ENCODE data around the gene TMX3.

The TMX3 gene

DNA sequence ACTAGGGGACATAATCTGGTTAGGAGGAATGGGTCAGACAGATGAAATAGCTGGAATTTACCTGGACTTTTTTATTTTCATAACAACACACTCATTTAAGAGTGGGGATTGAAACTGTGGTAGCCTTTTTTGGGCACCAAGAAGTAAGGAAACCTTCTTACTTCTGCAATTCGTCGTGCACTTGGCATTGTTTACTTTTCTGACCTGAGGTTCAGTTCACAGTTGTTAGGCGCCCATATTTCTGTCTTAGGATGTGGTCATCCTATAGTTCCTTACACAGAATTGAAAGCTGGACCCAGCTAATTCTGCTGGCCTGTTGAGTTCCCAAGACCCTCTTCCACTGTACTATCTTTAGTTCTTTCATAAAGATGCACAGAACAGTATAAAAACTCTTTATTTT is 72.9 kb downstream of the TMX3 start:
- Histone ChIP-seq H3K4me3 (ENCODE audit: low read length) (no peak overlapping the region), H2AFZ (ENCODE audit: low read depth, low read length) (no peak overlapping the region)

GRCh38 chr18:68640861-68641260 is 74.0 kb downstream of the TMX3 start:
- Histone ChIP-seq H3K27me3 (ENCODE audit: insufficient read depth, low read length) (no peaks in the 10 kb centered on the region), H3K4me1 (ENCODE audit: insufficient read depth, low read length) (no peaks in the 10 kb centered on the region), H3K4me3 (ENCODE audit: low read length) (no peak overlapping the region), H3K36me3 (ENCODE audit: insufficient read depth, low read length) (no peaks in the 10 kb centered on the region), H3K9me3 (ENCODE audit: low read length) (no peaks in the 10 kb centered on the region), H2AFZ (ENCODE audit: low read depth, low read length) (no peak overlapping the region)

More for the DNA sequence above, 72.9 kb downstream of the TMX3 start:
- H3K27me3 ChIP-seq (ENCODE audit: insufficient read depth, low read length) = no peaks in the 10 kb centered on the region
- no peaks in the 10 kb centered on the region for H3K36me3 ChIP-seq (ENCODE audit: insufficient read depth, low read length)
- H3K4me1 ChIP-seq (ENCODE audit: insufficient read depth, low read length) = no peaks in the 10 kb centered on the region
- no peaks in the 10 kb centered on the region for H3K9me3 ChIP-seq (ENCODE audit: low read length)

- Histone ChIP-seq H3K4me3 (ENCODE audit: low read length) (no peak overlapping the region), H2AFZ (ENCODE audit: low read depth, low read length) (no peak overlapping the region)
Measured at GRCh38 chr18:68638613-68639012, 76.3 kb downstream of the TMX3 start.

DNA sequence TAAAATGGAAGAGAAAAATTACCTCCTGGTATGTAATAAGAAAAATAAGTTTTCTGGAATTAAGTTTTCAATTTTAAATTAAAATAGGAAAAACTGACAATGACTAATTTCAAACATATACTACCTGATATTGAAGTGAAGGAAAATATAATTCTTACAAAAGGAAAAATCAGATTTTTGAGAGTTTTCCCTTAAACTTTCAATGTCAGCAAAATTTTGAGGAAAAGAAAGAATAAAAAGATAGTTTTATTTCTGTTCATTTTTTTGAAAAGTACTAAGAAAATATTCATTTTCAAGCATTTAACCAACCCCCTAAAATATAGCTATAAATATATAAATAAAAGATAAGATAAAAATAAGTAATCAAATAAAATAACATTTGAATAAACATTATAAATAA is 87.1 kb downstream of the TMX3 start:
- H3K4me3 ChIP-seq (ENCODE audit: low read length) = no peak overlapping the region

More at GRCh38 chr18:68638613-68639012, 76.3 kb downstream of the TMX3 start:
- Histone ChIP-seq H3K4me1 (ENCODE audit: insufficient read depth, low read length) (no peaks in the 10 kb centered on the region), H3K36me3 (ENCODE audit: insufficient read depth, low read length) (no peaks in the 10 kb centered on the region), H3K9me3 (ENCODE audit: low read length) (no peaks in the 10 kb centered on the region), H3K27me3 (ENCODE audit: insufficient read depth, low read length) (no peaks in the 10 kb centered on the region)

More for the DNA sequence above, 87.1 kb downstream of the TMX3 start:
- H3K27me3 ChIP-seq (ENCODE audit: insufficient read depth, low read length) = no peaks in the 10 kb centered on the region
- no peaks in the 10 kb centered on the region for H3K4me1 ChIP-seq (ENCODE audit: insufficient read depth, low read length)
- no peak overlapping the region for H2AFZ ChIP-seq (ENCODE audit: low read depth, low read length)
- H3K36me3 ChIP-seq (ENCODE audit: insufficient read depth, low read length) = no peaks in the 10 kb centered on the region
- no peaks in the 10 kb centered on the region for H3K9me3 ChIP-seq (ENCODE audit: low read length)

Data from neuron (in vitro differentiated cells).